Activated naive CD8-positive, alpha-beta T cell treated with anti-CD3 and anti-CD28 coated beads for 36 hours (primary cell): ENCODE results near the gene UGT1A7. TPM values are rescaled to one million over a fixed set of nuclear protein-coding genes. Genes with fewer than 3 reads are reported as not detected.
A peak's percentile ranks its signal among the peaks of the same experiment; 100 is the strongest.

Source experiments
- DNase-seq: peaks from one replicate; pipeline ENCODE4 v3.0.0; 2021
- H3K27ac Mint-ChIP-seq: one replicate; pipeline ENCODE4 v1.8.0; 2022; ENCODE audit warnings: mild to moderate bottlenecking, moderate library complexity, mixed read lengths
- H3K27me3 Mint-ChIP-seq: one replicate; pipeline ENCODE4 v1.8.0; 2022; ENCODE audit warnings: mild to moderate bottlenecking, mixed read lengths
- H3K36me3 Mint-ChIP-seq: one replicate; pipeline ENCODE4 v1.8.0; 2021; ENCODE audit warnings: mild to moderate bottlenecking, mixed read lengths
- H3K4me1 Mint-ChIP-seq: one replicate; pipeline ENCODE4 v1.8.0; 2021; ENCODE audit warnings: mixed read lengths
- H3K4me3 Mint-ChIP-seq: one replicate; pipeline ENCODE4 v1.8.0; 2022; ENCODE audit warnings: mild to moderate bottlenecking, moderate library complexity, mixed read lengths
- H3K9me3 Mint-ChIP-seq: one replicate; pipeline ENCODE4 v1.8.0; 2022; ENCODE audit warnings: mixed read lengths
- total RNA-seq, 2 experiments: library from RNA; stranded (reverse); gene quantifications; one replicate each; pipeline ENCODE4 v1.2.3, GENCODE V29; 2021

Gene UGT1A7
- total RNA-seq, 2 experiments from 2014 or later = not detected

- no peak overlapping the region for H3K4me3 Mint-ChIP-seq
- no peak for DNase-seq
- H3K4me1 Mint-ChIP-seq = no peaks in the 10 kb centered on the region
- no peak overlapping the region for H3K27ac Mint-ChIP-seq
- H3K36me3 Mint-ChIP-seq = no peaks in the 10 kb centered on the region
- peaks cover 10% of the 10 kb centered on the region for H3K27me3 Mint-ChIP-seq
- H3K9me3 Mint-ChIP-seq = peaks cover 11% of the 10 kb centered on the region
Observed at GRCh38 chr2:233780771-233781170, 99.1 kb downstream of the UGT1A7 start.

DNA sequence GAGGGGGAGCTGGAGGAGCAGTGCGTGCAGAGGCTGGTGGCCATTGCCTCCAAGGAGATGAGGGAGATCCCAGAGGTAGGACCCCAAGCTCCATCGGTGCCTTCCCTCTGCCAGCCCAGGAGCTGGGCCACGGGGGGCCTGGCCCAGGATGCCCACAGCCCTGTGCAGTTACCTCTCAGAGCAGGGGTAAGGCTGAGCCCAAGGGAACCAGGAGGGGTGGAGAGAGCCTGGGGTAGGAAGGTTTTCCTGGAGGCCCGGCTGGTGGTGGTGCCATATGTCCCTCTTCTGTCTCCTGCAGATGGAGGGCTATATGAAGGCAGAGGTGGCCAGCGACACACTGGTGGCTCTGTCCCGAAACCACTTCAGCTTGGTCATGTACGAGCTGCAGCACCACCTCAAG, 107.9 kb downstream of the UGT1A7 start:
- no peak for DNase-seq
- H3K36me3 Mint-ChIP-seq = no peaks in the 10 kb centered on the region
- no peak overlapping the region for H3K4me3 Mint-ChIP-seq
- H3K9me3 Mint-ChIP-seq = peaks cover 4% of the 10 kb centered on the region
- H3K27ac Mint-ChIP-seq = no peak overlapping the region
- peaks cover 10% of the 10 kb centered on the region for H3K27me3 Mint-ChIP-seq
- no peaks in the 10 kb centered on the region for H3K4me1 Mint-ChIP-seq

DNA sequence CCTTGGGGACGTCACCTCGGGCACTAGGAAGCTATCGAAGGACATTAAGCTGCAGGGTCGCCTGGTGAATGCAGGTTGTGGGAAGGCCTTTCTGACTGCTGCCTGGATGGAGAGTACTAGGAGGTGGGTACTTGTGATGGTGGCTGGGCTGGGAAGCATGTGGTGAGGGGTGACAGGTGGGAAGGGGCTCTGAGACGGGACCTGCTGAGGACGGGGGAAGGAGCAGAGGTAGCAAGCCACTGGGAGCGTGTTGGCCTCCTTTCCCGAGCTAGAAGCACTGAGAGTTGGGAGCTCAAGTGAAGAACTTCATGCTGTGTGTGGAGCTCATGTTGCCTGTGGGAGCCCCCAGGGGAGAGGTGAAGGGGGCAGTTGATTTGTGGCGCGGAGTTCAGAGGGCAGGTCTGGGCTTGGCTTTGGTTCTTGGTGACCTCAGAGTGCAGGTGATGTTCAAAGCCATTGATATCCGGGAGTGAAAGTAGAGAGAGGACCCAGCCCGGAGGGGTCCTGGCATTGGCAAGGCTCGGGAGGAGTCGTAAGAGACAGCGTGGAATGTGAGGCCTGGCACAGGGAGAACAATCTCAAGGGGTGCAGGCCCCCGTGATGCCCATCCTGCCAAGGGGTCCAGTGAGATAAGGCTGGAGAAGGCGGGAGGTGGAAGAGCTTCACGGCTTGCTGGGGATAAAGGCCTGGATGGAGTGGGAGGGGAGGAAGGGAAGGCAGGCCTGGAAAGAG, 109.6 kb downstream of the UGT1A7 start:
- no peak overlapping the region for H3K4me3 Mint-ChIP-seq
- H3K9me3 Mint-ChIP-seq = peaks cover under 1% of the 10 kb centered on the region
- DNase-seq = no peak
- H3K36me3 Mint-ChIP-seq = no peaks in the 10 kb centered on the region
- peaks cover 2% of the 10 kb centered on the region for H3K27me3 Mint-ChIP-seq
- H3K27ac Mint-ChIP-seq = no peak overlapping the region
- no peaks in the 10 kb centered on the region for H3K4me1 Mint-ChIP-seq

DNA sequence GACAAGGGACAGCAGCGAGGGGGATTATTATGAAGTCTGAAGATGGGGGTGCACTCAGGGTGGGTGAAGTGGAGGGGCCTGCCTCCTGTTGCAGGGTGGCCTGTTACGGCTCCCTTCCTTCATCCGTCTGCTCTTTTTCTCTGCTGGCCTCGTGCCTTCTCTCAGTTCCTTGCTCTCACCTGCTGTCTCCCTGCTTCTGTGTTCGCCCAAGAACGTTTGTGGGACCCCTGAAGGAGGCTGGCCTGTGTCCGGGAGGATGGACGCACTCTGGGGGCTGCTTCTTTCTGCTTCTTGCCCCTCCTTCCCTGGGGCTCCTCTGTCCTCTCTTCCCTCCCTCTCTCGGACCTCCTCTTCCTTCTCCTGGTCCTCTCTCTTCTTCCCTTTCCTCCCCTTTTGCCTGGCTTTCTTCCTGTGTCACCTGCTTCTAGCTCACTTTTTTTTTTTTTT, 110.2 kb downstream of the UGT1A7 start:
- no peak for DNase-seq
- Mint-ChIP-seq H3K4me1 (no peaks in the 10 kb centered on the region), H3K27me3 (no peaks in the 10 kb centered on the region), H3K9me3 (no peaks in the 10 kb centered on the region), H3K27ac (no peak overlapping the region), H3K4me3 (no peak overlapping the region), H3K36me3 (no peaks in the 10 kb centered on the region)

DNA sequence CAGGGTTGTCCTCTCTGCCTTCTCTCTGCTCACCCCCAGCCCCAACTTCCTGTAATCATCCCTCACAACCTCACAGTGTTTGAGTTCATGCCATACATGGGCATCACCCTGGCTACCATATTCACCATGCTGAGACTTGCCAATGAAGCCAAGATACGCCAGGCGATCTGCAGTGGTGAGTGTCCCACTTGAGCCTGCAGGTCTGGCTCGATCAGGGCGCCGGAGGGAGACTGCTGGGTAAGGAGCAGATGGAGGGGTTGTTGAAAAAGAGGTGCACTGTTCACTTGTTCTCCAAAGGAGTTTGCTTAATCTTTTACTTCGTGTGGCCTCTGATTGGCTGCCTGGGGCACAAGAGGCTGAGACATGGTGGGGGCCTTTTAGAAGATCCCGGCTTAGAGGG, 111.0 kb downstream of the UGT1A7 start:
- no peak for DNase-seq
- Mint-ChIP-seq H3K36me3 (no peaks in the 10 kb centered on the region), H3K27ac (no peak overlapping the region), H3K27me3 (no peaks in the 10 kb centered on the region), H3K4me1 (no peaks in the 10 kb centered on the region), H3K4me3 (no peak overlapping the region), H3K9me3 (no peaks in the 10 kb centered on the region)

DNA sequence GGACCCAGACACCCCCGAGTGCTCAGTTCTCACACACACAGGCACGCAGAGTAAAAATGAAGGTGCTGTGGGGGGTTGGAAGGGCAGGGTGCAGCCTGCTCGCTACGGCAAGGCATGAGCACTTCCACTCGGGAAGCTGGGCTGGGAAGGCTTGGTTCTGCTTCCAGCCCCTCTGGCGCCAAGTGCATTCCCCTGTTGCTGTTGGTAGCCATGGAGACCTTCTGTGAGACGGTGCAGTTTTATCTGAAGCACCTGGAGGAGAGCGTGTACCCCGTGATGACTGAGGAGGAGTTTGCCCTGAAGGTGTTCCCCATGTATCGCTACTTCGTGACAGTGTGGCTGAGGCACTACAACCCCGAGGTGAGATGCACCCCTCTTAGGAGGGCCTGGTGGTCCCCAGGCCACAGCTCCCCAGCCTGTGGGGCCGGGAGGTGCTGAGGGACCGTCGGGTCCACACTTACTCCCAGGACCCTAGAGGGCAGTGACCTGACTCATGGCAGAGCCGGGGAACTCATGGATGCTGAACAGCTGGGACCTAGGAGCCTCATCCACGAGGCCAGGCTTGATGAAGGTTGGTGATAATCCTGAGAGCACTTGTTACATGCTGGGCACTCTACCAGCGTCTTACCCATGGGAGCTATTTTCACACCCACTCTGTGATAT, 111.9 kb downstream of the UGT1A7 start:
- H3K4me3 Mint-ChIP-seq = no peak overlapping the region
- no peaks in the 10 kb centered on the region for H3K36me3 Mint-ChIP-seq
- H3K27me3 Mint-ChIP-seq = no peaks in the 10 kb centered on the region
- no peaks in the 10 kb centered on the region for H3K9me3 Mint-ChIP-seq
- DNase-seq = no peak
- H3K4me1 Mint-ChIP-seq = no peaks in the 10 kb centered on the region
- H3K27ac Mint-ChIP-seq = no peak overlapping the region

GRCh38 chr2:233794128-233794658, 112.5 kb downstream of the UGT1A7 start:
- no peak overlapping the region for H3K27ac Mint-ChIP-seq
- no peaks in the 10 kb centered on the region for H3K9me3 Mint-ChIP-seq
- H3K27me3 Mint-ChIP-seq = no peaks in the 10 kb centered on the region
- DNase-seq = no peak
- H3K4me1 Mint-ChIP-seq = no peaks in the 10 kb centered on the region
- no peak overlapping the region for H3K4me3 Mint-ChIP-seq
- H3K36me3 Mint-ChIP-seq = no peaks in the 10 kb centered on the region

- Mint-ChIP-seq H3K36me3 (no peaks in the 10 kb centered on the region), H3K4me1 (no peaks in the 10 kb centered on the region), H3K9me3 (no peaks in the 10 kb centered on the region), H3K4me3 (no peak overlapping the region), H3K27ac (no peak overlapping the region), H3K27me3 (no peaks in the 10 kb centered on the region)
- DNase-seq = no peak
Observed at GRCh38 chr2:233795735-233796171, 114.1 kb downstream of the UGT1A7 start.

GRCh38 chr2:233796254-233796653, 114.6 kb downstream of the UGT1A7 start:
- Mint-ChIP-seq H3K9me3 (no peaks in the 10 kb centered on the region), H3K4me3 (no peak overlapping the region), H3K4me1 (no peaks in the 10 kb centered on the region), H3K27ac (no peak overlapping the region), H3K27me3 (no peaks in the 10 kb centered on the region), H3K36me3 (no peaks in the 10 kb centered on the region)
- DNase-seq = no peak

- H3K9me3 Mint-ChIP-seq = no peaks in the 10 kb centered on the region
- H3K4me3 Mint-ChIP-seq = no peak overlapping the region
- no peak for DNase-seq
- no peaks in the 10 kb centered on the region for H3K4me1 Mint-ChIP-seq
- no peak overlapping the region for H3K27ac Mint-ChIP-seq
- no peaks in the 10 kb centered on the region for H3K36me3 Mint-ChIP-seq
- H3K27me3 Mint-ChIP-seq = peaks cover 7% of the 10 kb centered on the region
Observed at GRCh38 chr2:233798335-233799086, 116.8 kb downstream of the UGT1A7 start.

- Mint-ChIP-seq H3K4me3 (no peak overlapping the region), H3K27ac (no peak overlapping the region), H3K36me3 (no peaks in the 10 kb centered on the region), H3K27me3 (peaks cover 11% of the 10 kb centered on the region), H3K4me1 (no peaks in the 10 kb centered on the region), H3K9me3 (no peaks in the 10 kb centered on the region)
- DNase-seq = no peak
Observed at GRCh38 chr2:233799087-233799665, 117.5 kb downstream of the UGT1A7 start.

GRCh38 chr2:233799716-233800115, 118.0 kb downstream of the UGT1A7 start:
- no peaks in the 10 kb centered on the region for H3K9me3 Mint-ChIP-seq

GRCh38 chr2:233800208-233800607, 118.5 kb downstream of the UGT1A7 start:
- Mint-ChIP-seq H3K4me1 (no peaks in the 10 kb centered on the region), H3K27me3 (peaks cover 11% of the 10 kb centered on the region), H3K36me3 (no peaks in the 10 kb centered on the region), H3K4me3 (no peak overlapping the region), H3K27ac (no peak overlapping the region), H3K9me3 (no peaks in the 10 kb centered on the region)
- DNase-seq = no peak

More at GRCh38 chr2:233799716-233800115, 118.0 kb downstream of the UGT1A7 start:
- Mint-ChIP-seq H3K36me3 (no peaks in the 10 kb centered on the region), H3K4me3 (no peak overlapping the region), H3K27me3 (peaks cover 11% of the 10 kb centered on the region), H3K27ac (no peak overlapping the region), H3K4me1 (no peaks in the 10 kb centered on the region)
- no peak for DNase-seq

DNA sequence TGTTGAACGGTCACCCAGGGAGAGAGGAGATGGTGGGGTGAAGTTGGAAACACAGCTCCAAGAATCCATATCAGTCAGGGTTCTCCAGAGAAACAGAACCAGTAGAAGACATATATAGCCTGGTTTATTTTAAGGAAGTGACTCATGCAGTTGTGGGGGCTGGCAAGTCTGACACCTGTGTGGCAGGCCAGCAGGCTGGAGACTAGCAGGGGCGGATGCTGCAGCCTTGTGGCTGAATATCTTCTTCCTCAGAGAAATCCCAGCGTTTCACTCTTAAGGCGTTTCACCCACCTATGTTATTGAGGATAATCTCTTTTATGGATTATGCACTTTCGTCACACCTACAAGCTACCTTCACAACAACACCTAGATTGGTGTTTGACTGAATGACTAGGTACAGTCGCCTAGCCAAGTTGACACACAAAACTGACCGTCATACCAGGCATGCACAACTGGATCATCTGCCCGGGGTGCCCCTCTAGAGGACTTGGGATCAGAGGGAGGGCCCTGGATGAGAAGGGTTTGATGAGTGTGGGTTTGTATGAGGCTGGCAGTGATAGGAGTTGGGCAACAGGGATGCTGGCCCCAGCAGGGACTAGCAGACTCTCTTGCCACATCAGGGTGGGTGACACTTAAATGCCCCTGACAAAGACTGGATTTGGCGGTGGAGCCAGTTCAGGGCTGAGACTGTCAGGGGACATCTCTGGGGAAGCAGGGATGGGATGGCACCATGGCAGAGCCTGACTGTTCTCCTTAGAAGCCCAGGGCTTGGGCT, 119.8 kb downstream of the UGT1A7 start:
- no peak overlapping the region for H3K4me3 Mint-ChIP-seq
- H3K9me3 Mint-ChIP-seq = no peaks in the 10 kb centered on the region
- H3K27ac Mint-ChIP-seq = no peak overlapping the region
- H3K4me1 Mint-ChIP-seq = no peaks in the 10 kb centered on the region
- H3K27me3 Mint-ChIP-seq = peaks cover 11% of the 10 kb centered on the region
- peak; percentile 18 for DNase-seq
- H3K36me3 Mint-ChIP-seq = no peaks in the 10 kb centered on the region
